ENCODE results near the gene PRRC2B.
A peak's percentile ranks its signal among the peaks of the same experiment; 100 is the strongest.
"Not testable (repeated sequence)": the region's sequence is repeated elsewhere in the genome, so short reads cannot be mapped to it uniquely, and the experiment has no call there.

PRRC2B gene

GRCh38 chr9:131393622-131394463, at the start of gene PRRC2B:
Gene PRRC2B (plus strand): TSS chr9:131394086. CDS start chr9:131430145, 36,059 bp downstream.
- DNase-seq: peak; percentile 52

- not testable (repeated sequence) for DNase-seq
Measured at GRCh38 chr9:131344931-131345535, 48.9 kb upstream of the PRRC2B start.

DNA sequence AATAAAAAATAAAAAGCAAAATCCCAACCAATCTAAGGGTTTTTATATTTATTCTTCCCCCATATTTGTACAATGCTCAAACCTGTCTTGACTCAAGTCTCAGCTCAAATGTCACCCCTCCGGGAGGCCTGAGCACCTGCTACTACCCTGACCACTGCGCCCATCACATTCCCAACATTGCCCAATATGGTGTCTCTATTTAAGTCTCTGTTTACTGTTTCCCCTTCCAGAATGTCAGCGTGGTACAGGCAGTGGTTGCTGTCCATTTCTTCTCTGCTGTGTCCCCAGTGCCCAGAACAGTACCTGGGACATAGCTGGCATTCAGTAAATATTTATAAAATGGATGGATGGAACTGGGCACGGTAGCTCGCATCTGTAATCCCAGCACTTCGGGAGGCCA, 47.3 kb upstream of the PRRC2B start:
- no peak for DNase-seq

- no peak for DNase-seq
Measured at GRCh38 chr9:131347376-131348020, 46.4 kb upstream of the PRRC2B start.

GRCh38 chr9:131348631-131349521, 45.0 kb upstream of the PRRC2B start:
- no peak for DNase-seq

DNA sequence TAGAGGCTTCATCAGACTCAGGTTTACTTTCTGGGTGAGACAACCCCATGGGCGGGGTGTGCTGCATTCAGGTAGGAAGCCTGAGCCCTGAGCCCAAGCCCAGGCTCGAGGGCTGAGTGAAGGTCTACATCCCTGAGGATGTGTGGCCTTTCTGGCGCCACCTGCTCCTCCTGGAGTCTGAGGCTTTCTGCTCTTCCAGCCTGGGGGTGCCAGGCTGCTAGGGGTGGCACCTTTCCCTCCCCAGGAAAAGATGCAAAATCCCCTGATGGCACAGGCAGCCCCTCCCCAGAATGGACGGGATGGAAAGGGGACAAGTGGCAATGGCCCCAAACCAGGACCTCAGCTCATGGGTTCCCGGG, 44.4 kb upstream of the PRRC2B start:
- DNase-seq: no peak

DNA sequence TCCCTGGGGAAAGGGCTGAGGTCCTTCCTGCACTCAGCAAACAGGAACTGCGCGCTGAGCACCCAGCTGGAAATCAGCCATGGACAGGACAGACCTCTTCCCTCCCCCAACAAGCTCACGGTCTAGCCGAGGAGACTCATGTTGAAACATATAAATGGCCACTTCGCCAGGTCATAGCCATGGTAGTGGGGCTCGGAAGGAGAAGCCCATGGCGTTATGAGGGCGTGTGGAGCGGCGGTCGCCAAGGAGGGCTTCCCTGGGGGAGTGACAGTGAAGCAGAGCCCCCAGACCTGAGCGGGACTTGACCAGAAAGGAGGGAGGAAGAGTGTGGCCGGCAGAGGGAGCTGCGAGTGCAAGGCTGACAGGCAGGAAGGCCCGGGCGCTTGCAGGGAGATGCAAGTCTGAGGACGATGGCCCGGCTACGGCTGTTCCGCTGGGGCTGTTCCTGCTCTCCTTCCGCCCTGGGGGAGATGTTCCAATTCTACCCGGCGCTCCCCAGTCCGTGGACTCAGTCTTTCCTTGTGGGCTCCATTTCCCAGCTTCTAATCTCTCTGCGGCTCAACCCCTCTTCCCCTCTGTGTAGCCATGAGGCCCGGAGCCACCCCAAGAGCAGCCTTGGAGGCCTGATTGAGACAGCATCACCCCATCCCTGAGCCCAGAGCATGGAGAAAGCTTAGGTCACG, 43.9 kb upstream of the PRRC2B start:
- peak; percentile 60 for DNase-seq

DNA sequence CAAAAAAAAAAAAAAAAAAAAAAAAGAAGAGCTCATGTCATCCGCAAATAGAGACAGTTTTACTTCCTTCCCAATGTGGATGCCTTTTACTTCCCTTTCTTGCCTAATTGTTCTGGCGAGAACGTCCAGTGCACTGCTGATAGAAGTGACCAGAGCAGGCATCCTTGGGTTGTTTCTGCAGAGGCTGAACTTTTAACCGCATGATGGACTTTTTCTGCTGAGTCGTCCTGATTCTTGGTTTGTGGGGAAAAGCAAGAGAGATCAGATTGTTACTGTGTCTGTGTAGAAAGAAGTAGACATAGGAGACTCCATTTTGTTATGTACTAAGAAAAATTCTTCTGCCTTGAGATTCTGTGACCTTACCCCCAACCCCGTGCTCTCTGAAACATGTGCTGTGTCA, 37.4 kb upstream of the PRRC2B start:
- DNase-seq: not testable (repeated sequence)

DNA sequence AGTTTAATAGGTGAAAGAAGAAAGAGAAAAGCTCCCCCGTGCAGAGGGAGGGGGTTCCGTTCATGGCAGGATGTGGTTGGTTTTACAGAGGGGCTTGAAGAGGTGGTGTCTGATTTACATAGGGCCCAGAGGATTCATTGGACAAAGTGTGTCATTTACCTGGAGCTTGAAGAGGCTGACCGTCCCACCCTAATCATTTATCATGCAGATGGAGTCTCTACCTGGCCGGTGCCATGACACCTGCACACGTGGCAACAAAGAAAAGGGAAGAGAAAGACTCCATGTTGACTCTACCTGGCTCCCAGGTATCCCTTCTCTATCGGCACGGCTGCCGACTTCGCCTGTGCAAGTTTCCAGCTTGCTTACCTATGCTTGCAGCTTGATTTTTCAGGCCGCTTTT, 35.3 kb upstream of the PRRC2B start:
- DNase-seq: no peak

DNA sequence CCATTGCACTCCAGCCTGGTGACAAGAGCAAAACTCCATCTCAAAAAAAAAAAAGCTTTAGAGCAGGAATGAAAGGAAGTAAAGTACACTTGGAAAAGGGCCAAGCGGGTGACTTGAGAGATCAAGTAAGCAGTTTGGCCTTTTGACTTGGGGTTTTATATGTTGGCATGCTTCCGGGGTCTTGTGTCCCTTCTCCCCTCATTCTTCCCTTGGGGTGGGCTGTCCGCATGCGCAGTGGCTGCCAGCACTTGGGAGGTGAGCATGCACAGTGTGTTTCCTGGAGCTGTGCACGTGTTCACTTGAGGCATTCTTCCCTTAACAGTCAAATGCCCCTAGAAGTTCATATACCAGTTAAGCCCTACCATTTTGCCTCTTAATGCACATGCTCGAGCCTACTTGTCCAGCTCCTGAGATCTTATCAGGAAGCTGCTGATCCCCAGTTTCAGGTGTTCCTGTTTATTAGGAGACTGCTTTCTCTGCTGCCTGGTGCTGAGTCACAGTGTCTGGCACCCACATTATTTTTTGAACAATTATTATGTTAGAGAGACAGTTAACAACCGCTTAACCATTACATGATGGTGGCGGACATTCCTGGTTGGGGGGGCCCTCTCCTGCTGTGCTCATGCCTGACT, 32.6 kb upstream of the PRRC2B start:
- no peak for DNase-seq

DNA sequence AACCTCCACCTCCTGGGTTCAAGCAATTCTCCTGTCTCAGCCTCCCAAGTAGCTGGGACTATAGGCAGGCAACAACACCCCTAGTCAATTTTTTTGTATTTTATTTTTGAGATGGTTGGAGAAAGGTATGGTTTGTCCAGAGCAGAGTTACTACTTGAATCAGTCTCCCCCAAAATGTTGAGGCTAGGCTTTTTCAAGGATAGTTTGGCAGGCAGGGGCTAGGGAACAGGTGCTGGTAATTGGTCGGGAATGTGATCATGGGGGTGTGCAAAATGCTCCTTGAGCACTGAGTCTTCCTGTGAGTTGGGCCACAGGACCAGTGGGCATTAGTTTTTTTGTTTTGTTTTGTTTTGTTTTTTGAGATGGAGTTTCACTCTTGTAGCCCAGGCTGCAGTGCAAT, 28.3 kb upstream of the PRRC2B start:
- no peak for DNase-seq

DNA sequence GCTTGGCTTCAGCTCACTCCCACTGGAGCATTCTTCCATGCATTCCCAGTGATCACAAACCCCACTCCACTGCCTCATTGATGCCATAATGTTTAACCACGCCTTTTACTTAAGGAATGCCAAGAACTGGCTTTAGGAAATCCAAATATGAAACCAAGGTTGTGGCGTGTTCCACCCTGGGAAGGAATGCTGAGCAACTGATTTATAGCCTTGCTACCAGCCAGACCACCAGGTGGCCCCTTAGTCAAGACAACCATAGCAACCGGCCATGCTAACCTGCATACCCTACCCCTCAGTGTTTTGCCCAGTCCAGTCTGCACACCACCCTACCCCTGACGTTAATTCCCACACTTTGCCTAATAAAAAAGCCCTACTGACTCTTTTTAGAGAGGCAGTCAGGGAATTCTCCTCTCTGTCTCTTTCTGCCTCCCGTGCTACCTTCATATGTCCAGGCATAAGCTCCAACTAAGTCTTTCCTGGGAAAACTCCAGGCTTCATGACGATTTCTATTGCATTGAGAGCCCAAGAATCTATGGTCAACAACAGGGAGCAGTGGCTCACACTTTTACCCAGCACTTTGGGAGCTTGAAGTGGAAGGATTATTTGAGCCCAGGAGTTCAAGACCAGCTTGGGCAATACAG, 27.0 kb upstream of the PRRC2B start:
- no peak for DNase-seq

DNA sequence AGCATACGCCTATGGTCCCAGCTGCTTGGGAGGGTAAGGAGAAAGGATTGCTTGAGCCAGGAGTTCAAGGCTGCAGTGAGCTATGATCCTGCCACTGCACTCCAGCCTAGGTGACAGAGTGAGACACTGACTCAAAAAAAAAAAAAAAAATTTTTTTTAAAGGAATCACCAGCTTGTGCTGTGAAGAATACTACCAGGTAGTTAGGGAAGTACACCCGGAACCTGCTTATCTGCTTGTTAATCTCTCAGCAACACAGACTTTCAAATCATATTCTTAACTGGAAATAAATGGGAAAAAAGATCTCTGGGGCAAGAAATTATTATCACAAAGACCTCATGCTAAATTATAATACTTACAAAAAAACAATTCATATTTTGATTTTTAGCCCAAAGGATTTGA, 26.4 kb upstream of the PRRC2B start:
- no peak for DNase-seq

DNA sequence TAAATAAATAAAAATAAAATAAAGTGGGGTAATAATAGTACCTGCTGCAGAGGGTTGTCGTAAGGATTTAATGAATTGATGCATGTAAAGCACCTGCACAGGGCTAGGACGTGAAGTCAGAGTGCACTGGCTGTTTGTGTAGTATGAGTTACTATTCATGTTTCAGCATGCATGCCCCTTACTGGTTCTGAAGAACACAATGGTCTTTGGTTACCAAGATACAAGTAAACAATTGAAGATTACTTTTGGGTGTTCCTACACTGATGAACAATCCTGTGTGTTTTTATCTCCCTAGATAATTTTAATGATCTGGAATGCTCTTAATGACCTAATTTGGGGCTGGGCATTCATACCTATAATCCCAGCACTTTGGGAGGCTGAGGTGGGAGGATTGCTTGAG, 23.2 kb upstream of the PRRC2B start:
- no peak for DNase-seq

GRCh38 chr9:131372599-131372973, 21.3 kb upstream of the PRRC2B start:
- DNase-seq: not testable (repeated sequence)

GRCh38 chr9:131374638-131375037, 19.2 kb upstream of the PRRC2B start:
- DNase-seq: not testable (repeated sequence)

DNA sequence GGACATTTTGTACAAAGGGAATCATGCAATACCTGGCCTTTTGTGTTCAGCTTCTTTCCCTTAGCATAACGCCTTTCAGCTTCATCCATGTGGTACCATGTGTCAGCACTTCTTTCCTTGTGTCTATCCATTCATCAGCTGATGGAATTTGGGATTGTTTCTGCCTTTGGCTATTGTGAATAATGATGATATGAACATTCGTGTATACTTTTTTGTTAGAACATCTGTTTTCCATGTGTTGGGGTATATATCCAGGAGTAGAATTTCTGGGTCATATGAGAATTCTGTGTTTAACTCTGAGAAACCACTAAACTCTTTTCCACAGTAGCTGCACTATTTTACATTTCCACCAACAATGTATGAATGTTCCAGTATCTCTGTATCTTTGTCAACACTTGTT, 14.8 kb upstream of the PRRC2B start:
- no peak for DNase-seq

DNA sequence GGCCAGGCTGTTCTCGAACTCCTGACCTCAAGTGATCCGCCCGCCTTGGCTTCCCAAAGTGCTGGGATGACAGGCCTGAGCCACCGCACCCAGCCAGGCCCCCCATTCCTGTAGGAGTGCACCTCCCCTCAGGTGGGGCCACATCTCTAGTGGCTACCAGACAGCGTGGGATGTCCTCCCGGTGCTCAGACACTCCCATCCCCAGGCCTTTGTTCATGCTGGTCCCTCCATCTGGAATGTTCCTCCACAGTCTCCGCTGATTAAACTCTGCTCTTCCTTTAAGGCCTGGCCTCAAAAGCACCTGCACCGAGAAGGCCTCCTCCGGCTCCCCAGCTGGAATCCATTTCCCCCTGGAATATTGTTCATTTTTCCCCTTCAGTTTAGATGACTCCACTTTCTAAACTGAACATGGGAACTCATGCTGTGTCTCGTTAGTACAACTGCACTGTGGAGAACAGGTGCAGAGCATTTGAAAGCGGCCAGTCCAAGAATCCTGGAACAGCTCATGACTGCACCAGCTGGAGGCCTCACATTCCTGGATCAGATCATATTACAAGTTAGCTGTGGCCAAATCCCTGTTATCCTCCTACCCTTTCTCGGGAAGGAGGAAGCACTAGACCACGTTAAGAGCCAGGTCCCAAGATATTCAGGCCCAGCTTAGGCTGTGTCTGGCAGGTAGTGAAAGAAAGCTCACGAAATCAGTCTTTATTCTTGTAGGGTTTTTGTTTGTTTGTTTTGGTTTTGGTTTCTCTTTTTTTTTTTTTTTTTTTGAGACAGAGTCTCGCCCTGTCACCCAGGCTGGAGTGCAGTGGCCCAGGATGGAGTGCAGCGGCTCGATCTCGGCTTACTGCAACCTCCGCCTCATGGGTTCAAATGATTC, 10.8 kb upstream of the PRRC2B start:
- no peak for DNase-seq

- no peak for DNase-seq
Measured at GRCh38 chr9:131385296-131385695, 8.6 kb upstream of the PRRC2B start.

GRCh38 chr9:131386281-131386680, 7.6 kb upstream of the PRRC2B start:
- DNase-seq: no peak
